ENCODE measurements around the gene BTBD16.

GRCh38 chr10:122299423-122300075, 28.5 kb downstream of the BTBD16 start:
- TF ChIP-seq CTCF (IDR thresholded peaks at IDR 0.05): no peak
- TF ChIP-seq EZH2 (IDR thresholded peaks at IDR 0.05; ENCODE audit: borderline replicate concordance, insufficient read depth, low read depth, low read length, poor library complexity, severe bottlenecking): no peak

Data from B cell (primary cell).